Pancreas (tissue), 10 donors: ENCODE data around the gene OTC. TPM values are rescaled to one million over a fixed set of nuclear protein-coding genes. Genes with fewer than 3 reads are reported as not detected.

Source experiments
- ATAC-seq, 4 donors: fragments of 200-7000 bp; cut with Tn5 transposase; one replicate each; pipeline versions ENCODE4 v1.8.0 to v1.9.1; 2020; ENCODE audit warnings: mild to moderate bottlenecking in 4 of 4, moderate library complexity in 4 of 4
- DNase-seq, 6 donors: peaks; one replicate each; pipeline ENCODE4 v3.0.0-alpha.2; 2020
- FAIRE-seq: peaks from 2 replicates; lab custom pipeline; 2012; peaks lifted over from hg19 to GRCh38; lab: Jason Lieb, UNC
- H3K27ac ChIP-seq, 4 donors: fragments of 200-600 bp; sonication (generic); 1 replicate in 3 of 4; 2 replicates in 1 of 4; pipeline versions ENCODE4 v1.5.0 to v1.8.0; 2020
- H3K27me3 ChIP-seq, 4 donors: fragments of 200-600 bp; one replicate each; pipeline ENCODE4 v1.8.0; 2021
- H3K36me3 ChIP-seq, 3 donors: fragments of 200-600 bp; sonication (generic) in 1 of 3; one replicate each; pipeline versions ENCODE4 v1.5.0 to v1.8.0; 2020 to 2021
- H3K4me1 ChIP-seq, 3 donors: fragments of 200-600 bp; one replicate each; pipeline ENCODE4 v1.8.0; 2021
- H3K4me3 ChIP-seq, 4 donors: fragments of 200-600 bp; sonication (generic) in 2 of 4; one replicate each; pipeline versions ENCODE4 v1.5.0 to v1.8.0; 2020 to 2021
- H3K9me3 ChIP-seq, 4 donors: fragments of 200-600 bp; one replicate each; pipeline ENCODE4 v1.8.0; 2021
- WGBS, 2 donors: extraction: QIAGEN DNeasy Blood & Tissue Kit; methylation state at CpG; one replicate each; pipeline ENCODE4 v1.1.7; 2013; 5-methylcytosine and 5-hydroxymethylcytosine counted together
- intact Hi-C, 3 donors: fragments of 100-400 bp; cut with DNase I; formaldehyde crosslinking; loops; one replicate each; pipeline versions ENCODE4 v1.11.1 to v1.14.2; 2022
- polyA plus RNA-seq, 2 donors: library from polyadenylated mRNA; stranded (reverse); fragments of 200-250 nt; gene quantifications; one replicate each; pipeline ENCODE4 v1.2.3, GENCODE V29; 2013
- total RNA-seq, 6 donors: library from RNA; stranded (reverse); fragmentation: NEBNext Ultra II Directional in 4 of 6; extraction: Animal tissue kit (Norgen Biotek cat#: 25700) in 4 of 6; gene quantifications; one replicate each; pipeline versions ENCODE4 v1.2.1 to v1.2.4, GENCODE V29; 2021 to 2023
- TF ChIP-seq, protein P1 (sequence below), 4 donors: fragments of 200-600 bp; sonication (generic) in 3 of 4; IDR thresholded peaks; one replicate each; pipeline versions ENCODE4 v1.5.0 to v1.8.0; 2021; ENCODE audit warnings: antibody characterized with exemption in 4 of 4
- donor health status: healthy with polysubstance abuse.
- donor health status: DM: no; HTN: no; CAD: no; lungs with moderate emphysema.
- donor health status: DM: no; HTN: no; CAD: no.
- donor health status: control.
- donor health status: control.
- donor health status: Bipolar disorder and iron deficiency.
- donor health status: DM: yes; HTN: yes; CAD: no.
- donor health status: DM: no; HTN: no; CAD: no.
- donor health status: DM: no; HTN: no; CAD: no.
- donor health status: DM: yes; HTN: yes; CAD: no.

The OTC gene
- total and polyA plus RNA-seq, 8 donors, result 0.35 to 2.8 (median 1.2) TPM

DNA sequence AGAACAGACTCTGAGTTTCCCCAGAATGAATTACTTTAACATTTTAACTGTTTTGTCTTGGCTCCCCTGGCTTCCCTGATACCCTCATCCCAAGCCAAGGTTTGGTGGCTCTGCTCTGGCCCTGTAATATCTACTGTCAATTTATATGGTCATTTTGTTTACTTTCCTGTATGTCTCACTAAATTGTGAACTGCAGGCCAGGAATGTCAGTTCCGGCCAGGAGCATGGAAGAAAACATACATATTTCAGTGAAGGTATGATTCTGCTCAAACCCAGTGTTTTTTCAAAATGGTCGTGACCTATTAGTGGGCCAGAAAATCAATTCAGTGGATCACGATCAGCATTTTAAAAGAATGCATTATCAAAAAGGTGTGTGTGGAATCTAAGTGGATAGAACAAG is 26.3 kb upstream of the OTC start:
- H3K27me3 ChIP-seq, result no peaks in the 10 kb centered on the region
- FAIRE-seq (peak; percentile 66), DNase-seq (no peak), ATAC-seq (no peak)
- H3K4me1 ChIP-seq, result no peaks in the 10 kb centered on the region
- 23 to 35% methylated on average over 3 of the region's 3 CpGs for WGBS, 2 donors
- intact Hi-C loops, result no loop called here
- TF ChIP-seq, protein P1, sequence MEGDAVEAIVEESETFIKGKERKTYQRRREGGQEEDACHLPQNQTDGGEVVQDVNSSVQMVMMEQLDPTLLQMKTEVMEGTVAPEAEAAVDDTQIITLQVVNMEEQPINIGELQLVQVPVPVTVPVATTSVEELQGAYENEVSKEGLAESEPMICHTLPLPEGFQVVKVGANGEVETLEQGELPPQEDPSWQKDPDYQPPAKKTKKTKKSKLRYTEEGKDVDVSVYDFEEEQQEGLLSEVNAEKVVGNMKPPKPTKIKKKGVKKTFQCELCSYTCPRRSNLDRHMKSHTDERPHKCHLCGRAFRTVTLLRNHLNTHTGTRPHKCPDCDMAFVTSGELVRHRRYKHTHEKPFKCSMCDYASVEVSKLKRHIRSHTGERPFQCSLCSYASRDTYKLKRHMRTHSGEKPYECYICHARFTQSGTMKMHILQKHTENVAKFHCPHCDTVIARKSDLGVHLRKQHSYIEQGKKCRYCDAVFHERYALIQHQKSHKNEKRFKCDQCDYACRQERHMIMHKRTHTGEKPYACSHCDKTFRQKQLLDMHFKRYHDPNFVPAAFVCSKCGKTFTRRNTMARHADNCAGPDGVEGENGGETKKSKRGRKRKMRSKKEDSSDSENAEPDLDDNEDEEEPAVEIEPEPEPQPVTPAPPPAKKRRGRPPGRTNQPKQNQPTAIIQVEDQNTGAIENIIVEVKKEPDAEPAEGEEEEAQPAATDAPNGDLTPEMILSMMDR (IDR thresholded peaks at IDR 0.05), result no peak
- H3K4me3 ChIP-seq, result peak overlapping the region in 2 of 4 donors; percentile 44 to 60
- no peak overlapping the region for H3K27ac ChIP-seq
- H3K36me3 ChIP-seq, result no peaks in the 10 kb centered on the region
- no peaks in the 10 kb centered on the region for H3K9me3 ChIP-seq

DNA sequence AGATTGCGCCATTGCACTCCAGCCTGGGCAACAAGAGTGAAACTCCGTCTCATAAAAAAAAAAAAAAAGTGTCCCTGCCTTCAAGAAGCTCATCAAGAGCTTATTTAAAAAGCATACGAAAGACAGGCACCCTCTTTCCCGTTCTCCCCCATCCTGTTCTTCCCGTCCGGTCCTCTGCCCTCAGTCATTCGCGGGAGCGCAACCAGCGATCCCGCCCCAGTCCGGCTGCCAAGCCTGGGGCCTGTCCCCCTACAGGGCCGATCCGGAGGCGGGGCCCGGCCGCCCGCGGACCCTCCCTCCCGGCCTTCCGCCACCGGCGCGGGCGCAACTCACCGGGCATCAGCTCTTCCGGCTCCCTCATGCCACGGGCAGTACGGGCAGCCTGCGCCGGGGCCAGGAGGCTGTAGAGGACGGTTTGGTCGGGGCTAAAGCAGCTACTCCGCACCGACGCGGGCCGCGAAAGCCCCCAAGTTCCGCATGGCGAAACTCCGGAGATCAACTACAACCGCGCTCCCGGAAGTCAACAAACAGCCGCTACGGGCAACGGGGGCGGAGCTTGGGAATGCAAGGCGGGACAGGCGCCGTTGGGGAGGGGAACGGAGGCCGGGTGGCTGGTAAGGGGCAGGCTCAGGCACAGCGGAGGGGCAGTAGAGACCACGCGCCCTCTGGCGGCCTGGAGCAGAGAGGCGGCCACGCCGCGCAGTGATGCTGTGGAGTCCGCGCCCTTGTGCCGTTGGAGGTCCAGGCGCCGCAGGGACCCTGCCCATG is 25.2 kb upstream of the OTC start, which contains the start of gene RPGR:
TSS of gene RPGR (minus strand) at position 503 of the 768 bp plus-strand sequence. CDS start at position 361, 142 bp downstream.
- TF ChIP-seq, protein P1 (IDR thresholded peaks at IDR 0.05), result peak; percentile 58 to 72 (median 60)
- Histone ChIP-seq H3K36me3 (no peaks in the 10 kb centered on the region), H3K4me1 (no peaks in the 10 kb centered on the region), H3K4me3 (peak within 1 kb of the TSS; percentile 44 to 60 (median 50)), H3K27ac (peak within 1 kb of the TSS; percentile 65 to 88 (median 88)), H3K9me3 (no peaks in the 10 kb centered on the region), H3K27me3 (no peaks in the 10 kb centered on the region)
- 1 to 32% methylated on average over 67 of the region's 67 CpGs for WGBS, 2 donors
- ATAC-seq, result peak; percentile 98
- DNase-seq, result peak; percentile 92 to 96 (median 94)
- intact Hi-C loops, result no loop called here
- no peak for FAIRE-seq

DNA sequence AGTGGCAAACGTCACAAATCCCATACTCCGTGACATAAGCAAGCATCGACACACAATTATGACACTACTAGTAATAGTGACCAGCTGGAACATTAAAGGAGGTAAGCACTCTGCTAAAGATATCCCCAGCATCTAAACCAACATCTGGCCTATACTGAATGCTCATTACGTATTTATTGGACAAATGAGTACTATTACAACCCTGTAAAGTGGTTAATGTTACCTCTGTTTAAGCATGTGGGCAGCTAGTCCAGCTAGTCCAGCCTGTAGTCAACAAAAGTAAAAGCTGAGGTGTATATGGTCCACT is 24.7 kb upstream of the OTC start:
- TF ChIP-seq, protein P1 (IDR thresholded peaks at IDR 0.05), result peak in 1 of 4 donors; percentile 4
- H3K36me3 ChIP-seq, result no peaks in the 10 kb centered on the region
- WGBS, 2 donors, result 2 to 23% methylated on average over 4 of the region's 4 CpGs
- peak overlapping the region in 2 of 4 donors; percentile 87 to 88 for H3K27ac ChIP-seq
- no peaks in the 10 kb centered on the region for H3K27me3 ChIP-seq
- no peaks in the 10 kb centered on the region for H3K9me3 ChIP-seq
- H3K4me1 ChIP-seq, result no peaks in the 10 kb centered on the region
- ATAC-seq (no peak), DNase-seq (no peak), FAIRE-seq (no peak)
- intact Hi-C loops, result no loop called here
- peak overlapping the region in 1 of 4 donors; percentile 60 for H3K4me3 ChIP-seq

DNA sequence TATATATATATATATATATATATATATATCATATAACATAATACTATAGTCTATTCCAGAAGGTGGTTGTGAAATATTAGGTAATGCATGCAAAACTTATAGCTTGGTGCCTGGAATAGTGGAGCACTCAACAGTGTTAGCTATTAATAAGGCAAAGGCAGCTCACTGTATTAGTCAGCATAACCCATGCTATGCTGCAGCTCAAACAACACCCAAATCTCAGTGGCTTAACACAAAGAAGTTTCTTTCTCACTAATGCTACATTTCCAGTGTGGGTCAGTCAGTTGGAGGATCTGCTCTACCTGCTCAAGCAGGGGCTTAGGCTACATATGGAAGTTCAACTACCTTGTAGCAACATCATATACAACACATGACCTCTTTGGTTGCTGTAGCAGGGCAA is 19.9 kb upstream of the OTC start:
- Histone ChIP-seq H3K9me3 (no peaks in the 10 kb centered on the region), H3K4me1 (no peaks in the 10 kb centered on the region), H3K36me3 (no peaks in the 10 kb centered on the region), H3K27ac (no peak overlapping the region), H3K4me3 (no peak overlapping the region), H3K27me3 (peaks cover 0 to 3% (median 0%) of the 10 kb centered on the region in 4 donors)
- TF ChIP-seq, protein P1 (IDR thresholded peaks at IDR 0.05), result no peak
- intact Hi-C loops, result no loop called here
- no peak for FAIRE-seq
- no peak for DNase-seq
- ATAC-seq, result no peak

DNA sequence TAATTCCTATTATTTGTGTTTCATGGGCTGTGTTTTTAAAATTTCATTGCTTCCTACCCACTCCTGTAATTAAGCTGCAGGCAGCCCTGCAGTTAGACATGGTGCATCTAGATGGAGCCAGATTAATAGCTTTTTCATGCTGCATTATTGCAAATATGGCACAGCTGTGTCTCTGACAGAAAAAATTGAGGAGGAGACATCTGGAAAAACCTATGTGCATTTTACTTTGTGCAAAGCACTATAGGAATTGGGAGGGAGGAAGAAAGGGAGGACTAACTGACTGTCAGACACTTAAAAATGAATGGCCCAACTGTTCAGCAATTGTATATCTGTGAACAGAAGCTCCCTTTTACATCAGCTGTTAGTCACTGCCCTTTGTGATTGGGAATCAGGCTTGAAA is 17.0 kb upstream of the OTC start:
- no peak for DNase-seq
- no peak for FAIRE-seq

More for the DNA sequence above, 17.0 kb upstream of the OTC start:
- ATAC-seq, result peak in 2 of 4 donors; percentile 65 to 67
- intact Hi-C loops, result no loop called here
- no peak overlapping the region for H3K4me3 ChIP-seq
- H3K27me3 ChIP-seq, result peaks cover 0 to 7% (median 0%) of the 10 kb centered on the region in 4 donors
- TF ChIP-seq, protein P1 (IDR thresholded peaks at IDR 0.05), result no peak
- no peak overlapping the region for H3K27ac ChIP-seq
- no peaks in the 10 kb centered on the region for H3K4me1 ChIP-seq
- no peaks in the 10 kb centered on the region for H3K9me3 ChIP-seq
- H3K36me3 ChIP-seq, result no peaks in the 10 kb centered on the region
